H9 (cell line): Measurements from ENCODE around the gene ELOF1. TPM values are rescaled to one million over a fixed set of nuclear protein-coding genes. Genes with fewer than 3 reads are reported as not detected.

Experiments used
- DNase-seq: peaks from one replicate; pipeline ENCODE4 v3.0.0-alpha.2; 2017
- H2AFZ ChIP-seq: one replicate; pipeline ENCODE4 v1.6.1; 2013; ENCODE audit warnings: mild to moderate bottlenecking, low read length, control low read depth, moderate library complexity
- H2AK5ac ChIP-seq: 2 replicates; pipeline ENCODE4 v1.6.1; 2013; ENCODE audit warnings: low read length, control low read depth, mixed read lengths; ENCODE audit not compliant: insufficient read length
- H2BK120ac ChIP-seq: one replicate; pipeline ENCODE4 v1.6.1; 2013; ENCODE audit warnings: low read depth, mild to moderate bottlenecking, low read length, control low read depth, inconsistent platforms; ENCODE audit not compliant: poor library complexity, severe bottlenecking
- H2BK12ac ChIP-seq: 2 replicates; pipeline ENCODE4 v1.6.1; 2013; ENCODE audit warnings: low read length, control low read depth, mixed read lengths, low read depth; ENCODE audit not compliant: insufficient read length
- H2BK15ac ChIP-seq: 2 replicates; pipeline ENCODE4 v1.6.1; 2013; ENCODE audit warnings: low read depth, low read length, control low read depth
- H2BK20ac ChIP-seq: one replicate; pipeline ENCODE4 v1.6.1; 2013; ENCODE audit warnings: low read depth, mild to moderate bottlenecking, low read length, control low read depth, inconsistent platforms; ENCODE audit not compliant: poor library complexity, severe bottlenecking
- H2BK5ac ChIP-seq: 2 replicates; pipeline ENCODE4 v1.6.1; 2013; ENCODE audit warnings: low read length, control low read depth, mixed read lengths; ENCODE audit not compliant: insufficient read length
- H3K14ac ChIP-seq: 2 replicates; pipeline ENCODE4 v1.6.1; 2013; ENCODE audit warnings: low read length, control low read depth; ENCODE audit not compliant: insufficient read depth
- H3K18ac ChIP-seq: 2 replicates; pipeline ENCODE4 v1.6.1; 2013; ENCODE audit warnings: low read depth, mild to moderate bottlenecking, mixed read lengths, low read length, control low read depth; ENCODE audit not compliant: insufficient read length
- H3K23ac ChIP-seq: 2 replicates; pipeline ENCODE4 v1.6.1; 2013; ENCODE audit warnings: low read length, control low read depth, mixed read lengths, low read depth; ENCODE audit not compliant: insufficient read length
- H3K23me2 ChIP-seq: 2 replicates; pipeline ENCODE4 v1.6.1; 2013; ENCODE audit warnings: low read depth, mild to moderate bottlenecking, mixed read lengths, low read length, control low read depth; ENCODE audit not compliant: insufficient read length, poor library complexity, severe bottlenecking
- H3K27ac ChIP-seq: 2 replicates; pipeline ENCODE4 v1.5.1; 2013; ENCODE audit warnings: low read length, control low read depth, mixed read lengths, low read depth; ENCODE audit not compliant: insufficient read length
- H3K27me3 ChIP-seq: 2 replicates; pipeline ENCODE4 v1.6.1; 2013; ENCODE audit warnings: low read length, control low read depth, inconsistent platforms; ENCODE audit not compliant: insufficient read depth
- H3K4ac ChIP-seq: 2 replicates; pipeline ENCODE4 v1.6.1; 2013; ENCODE audit warnings: low read depth, mild to moderate bottlenecking, control low read depth, inconsistent platforms, low read length, moderate library complexity
- H3K4me1 ChIP-seq: 2 replicates; pipeline ENCODE4 v1.6.1; 2013; ENCODE audit warnings: low read length, control low read depth, inconsistent platforms; ENCODE audit not compliant: insufficient read depth
- H3K4me2 ChIP-seq: 2 replicates; pipeline ENCODE4 v1.6.1; 2013; ENCODE audit warnings: low read length, control low read depth, mixed read lengths; ENCODE audit not compliant: insufficient read length, insufficient read depth
- H3K56ac ChIP-seq: 2 replicates; pipeline ENCODE4 v1.6.1; 2013; ENCODE audit warnings: low read depth, mild to moderate bottlenecking, mixed read lengths, low read length, control low read depth; ENCODE audit not compliant: insufficient read length
- H3K79me1 ChIP-seq: 2 replicates; pipeline ENCODE4 v1.6.1; 2013; ENCODE audit warnings: low read depth, mild to moderate bottlenecking, moderate library complexity, low read length, control low read depth, inconsistent platforms; ENCODE audit not compliant: insufficient read depth, poor library complexity, severe bottlenecking
- H3K79me2 ChIP-seq: 2 replicates; pipeline ENCODE4 v1.6.1; 2013; ENCODE audit warnings: low read length, control low read depth, inconsistent platforms; ENCODE audit not compliant: insufficient read depth
- H3K9ac ChIP-seq: 2 replicates; pipeline ENCODE4 v1.6.1; 2013; ENCODE audit warnings: low read length, control low read depth, mixed read lengths; ENCODE audit not compliant: insufficient read length; ENCODE audit errors: extremely low read depth
- H3K9me3 ChIP-seq: one replicate; pipeline ENCODE4 v1.6.1; 2013; ENCODE audit warnings: low read depth, low read length, inconsistent platforms; ENCODE audit not compliant: control insufficient read depth
- H3T11ph ChIP-seq: one replicate; pipeline ENCODE4 v1.6.1; 2013; ENCODE audit warnings: mild to moderate bottlenecking, low read length, control low read depth, inconsistent platforms
- H4K20me1 ChIP-seq: one replicate; pipeline ENCODE4 v1.6.1; 2013; ENCODE audit not compliant: control insufficient read depth, insufficient read length, insufficient read depth
- H4K5ac ChIP-seq: 2 replicates; pipeline ENCODE4 v1.6.1; 2013; ENCODE audit warnings: low read depth, mild to moderate bottlenecking, mixed read lengths, low read length, control low read depth; ENCODE audit not compliant: insufficient read length
- H4K8ac ChIP-seq: replicated peaks from 2 replicates; pipeline ENCODE4 v1.6.1; 2013; ENCODE audit warnings: low read length, control low read depth, mixed read lengths, low read depth; ENCODE audit not compliant: insufficient read length
- H4K91ac ChIP-seq: 2 replicates; pipeline ENCODE4 v1.6.1; 2013; ENCODE audit warnings: low read depth, mild to moderate bottlenecking, moderate library complexity, mixed read lengths, low read length, control low read depth; ENCODE audit not compliant: insufficient read length
- H3K27ac Mint-ChIP-seq, 3 experiments: 2 replicates in 2 of 3; 3 replicates in 1 of 3; pipeline ENCODE4 v1.8.0; 2020 to 2021; ENCODE audit warnings: mixed read lengths in 3 of 3, mild to moderate bottlenecking in 1 of 3, moderate library complexity in 1 of 3
- H3K27me3 Mint-ChIP-seq: 2 replicates; pipeline ENCODE4 v1.8.0; 2021; ENCODE audit warnings: low read depth, mild to moderate bottlenecking, moderate library complexity, mixed read lengths
- H3K36me3 Mint-ChIP-seq, 3 experiments: 2 replicates in 2 of 3; 3 replicates in 1 of 3; pipeline ENCODE4 v1.8.0; 2020 to 2021; ENCODE audit warnings: low read depth in 3 of 3, mixed read lengths in 3 of 3; ENCODE audit not compliant: insufficient read depth in 1 of 3
- H3K4me1 Mint-ChIP-seq, 2 experiments: 2 replicates each; pipeline ENCODE4 v1.8.0; 2020; ENCODE audit warnings: mixed read lengths in 2 of 2
- H3K4me3 Mint-ChIP-seq, 2 experiments: 2 replicates in 1 of 2; 3 replicates in 1 of 2; pipeline ENCODE4 v1.8.0; 2020 to 2021; ENCODE audit warnings: mild to moderate bottlenecking in 2 of 2, mixed read lengths in 2 of 2, moderate library complexity in 1 of 2
- H3K9me3 Mint-ChIP-seq, 2 experiments: 2 replicates in 1 of 2; 3 replicates in 1 of 2; pipeline ENCODE4 v1.8.0; 2020; ENCODE audit warnings: mild to moderate bottlenecking in 2 of 2, mixed read lengths in 2 of 2, moderate library complexity in 1 of 2
- CTCF ChIP-seq: fragments of 200-600 bp; sonication (generic); conservative IDR thresholded peaks from 3 replicates; pipeline ENCODE4 v1.8.0; 2021; ENCODE audit warnings: antibody characterized with exemption, mild to moderate bottlenecking
- WGBS: extraction: QIAGEN DNeasy Blood & Tissue Kit; methylation state at CpG from one replicate; pipeline ENCODE4 v1.1.7; 2013; ENCODE audit warnings: missing lambda C conversion rate, low lambda C conversion rate, mixed read lengths; ENCODE audit not compliant: insufficient read length; ENCODE audit errors: extremely low coverage; 5-methylcytosine and 5-hydroxymethylcytosine counted together
- total RNA-seq: library from RNA; stranded (reverse); gene quantifications from 2 replicates; pipeline ENCODE4 v1.2.1, GENCODE V29; 2021

The ELOF1 gene
- total RNA-seq, 1 experiment from 2014 or later = 84.9 TPM

DNA sequence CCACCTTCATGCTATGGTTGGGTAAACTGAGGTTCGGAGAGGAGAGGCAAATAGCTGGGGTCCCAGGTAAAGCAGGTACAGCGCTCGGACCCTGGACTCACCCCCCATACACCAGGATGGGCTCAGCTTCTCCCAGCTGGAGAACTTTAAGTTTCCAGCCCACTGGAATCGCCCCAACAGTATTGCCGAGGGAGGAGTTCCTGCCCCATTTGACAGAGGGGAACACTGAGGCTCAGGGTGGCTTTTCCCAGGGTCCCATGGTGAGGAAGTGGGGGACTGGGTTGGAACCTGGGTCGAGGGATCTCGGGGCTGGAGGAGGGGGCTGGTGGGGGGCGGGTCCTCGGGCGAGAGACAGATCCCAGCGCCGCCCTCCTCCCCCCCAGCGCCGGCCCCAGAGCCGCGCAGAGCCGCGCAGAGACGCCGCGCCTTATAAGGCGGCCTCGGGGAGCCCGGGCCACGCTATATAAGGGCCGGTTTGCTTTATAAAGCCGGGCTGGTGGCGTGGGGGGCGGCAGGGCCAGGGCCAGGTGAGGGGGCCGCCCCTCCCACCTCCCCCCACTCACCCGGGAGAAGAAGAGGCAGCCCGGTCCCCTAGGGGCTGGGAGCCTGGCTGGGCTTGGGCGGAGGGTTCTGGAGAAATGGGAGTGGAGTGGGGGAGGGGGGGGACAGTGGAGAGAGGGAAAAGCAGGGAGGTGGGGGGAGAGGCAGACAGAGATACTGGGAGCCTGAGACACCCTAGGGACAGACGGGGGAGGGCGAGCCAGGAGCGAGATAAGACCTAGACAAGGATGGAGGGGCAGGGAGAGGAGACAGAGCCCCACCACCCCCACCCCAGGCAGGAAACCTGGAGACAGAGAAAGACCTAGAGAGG is 19.3 kb downstream of the ELOF1 start:
- no peak for TF ChIP-seq CTCF
- Histone ChIP-seq H3K4me1 (peaks cover 4% of the 10 kb centered on the region; the same call in 1 of the 2 replicates), H3K27me3 (no peaks in the 10 kb centered on the region), H3K9me3 (no peaks in the 10 kb centered on the region), H3K18ac (peak overlapping the region; percentile 59), H2BK12ac (no peak overlapping the region), H4K8ac (no peak overlapping the region), H3K23ac (no peak overlapping the region), H2AFZ (no peak overlapping the region), H3K23me2 (peaks cover 9% of the 10 kb centered on the region), H3K79me1 (no peaks in the 10 kb centered on the region), H4K20me1 (no peaks in the 10 kb centered on the region), H3K9ac (no peak overlapping the region), H2BK120ac (peak overlapping the region; percentile 36), H2BK20ac (no peak overlapping the region), H3K56ac (no peak overlapping the region), H2BK15ac (no peak overlapping the region), H2AK5ac (no peak overlapping the region), H4K91ac (no peak overlapping the region), H2BK5ac (no peak overlapping the region), H3K4me2 (peak overlapping the region; percentile 44), H3K4ac (peak overlapping the region; percentile 47; the same call in 1 of the 2 replicates), H3K14ac (peak overlapping the region; percentile 89), H3K27ac (no peak overlapping the region), H3K79me2 (no peaks in the 10 kb centered on the region), H4K5ac (no peak overlapping the region), H3T11ph (no peak overlapping the region)
- peaks cover 5% of the 10 kb centered on the region for H3K27me3 Mint-ChIP-seq
- WGBS = no CpG with 5 or more reads among the region's 36 CpGs
- H3K9me3 Mint-ChIP-seq = no peaks in the 10 kb centered on the region; a peak in 1 of 5 replicates
- H3K4me3 Mint-ChIP-seq = peak overlapping the region; percentile 50 to 71
- no peak for DNase-seq
- H3K4me1 Mint-ChIP-seq = peaks cover 14 to 24% of the 10 kb centered on the region in 2 experiments
- H3K27ac Mint-ChIP-seq = peak overlapping the region in 1 of 3 experiments; percentile 48; a peak in 2 of 7 replicates
- H3K36me3 Mint-ChIP-seq = no peaks in the 10 kb centered on the region
